Activated gamma-delta T cell (primary cell): ENCODE results near the gene ACSM3.
A peak's percentile ranks its signal among the peaks of the same experiment; 100 is the strongest.

ENCODE experiments used
- DNase-seq: peaks from one replicate; lab custom pipeline; 2025; lab: John Stamatoyannopoulos, UW

ACSM3 gene

GRCh38 chr16:20806168-20807050 is 42.6 kb downstream of the ACSM3 start, which contains the start of the genes ERI2 and REXO5:
Gene ERI2 (minus strand): TSS chr16:20806472. CDS start chr16:20806430, 42 bp downstream.
Gene REXO5 (plus strand): TSS chr16:20806527. CDS start chr16:20806954, 427 bp downstream.
- peak; percentile 30 for DNase-seq

GRCh38 chr16:20807862-20808261 is 44.0 kb downstream of the ACSM3 start:
- no peak for DNase-seq

GRCh38 chr16:20811889-20812439 is 48.1 kb downstream of the ACSM3 start:
- DNase-seq, result no peak

GRCh38 chr16:20812510-20812909 is 48.7 kb downstream of the ACSM3 start:
- DNase-seq, result no peak

- DNase-seq, result no peak
These were observed 51.0 kb downstream of the ACSM3 start for GRCh38 chr16:20814784-20815183.

- no peak for DNase-seq
These were observed 55.2 kb downstream of the ACSM3 start for GRCh38 chr16:20818929-20819585.

GRCh38 chr16:20821682-20822081 is 57.9 kb downstream of the ACSM3 start:
- DNase-seq, result no peak

GRCh38 chr16:20822521-20823325 is 58.9 kb downstream of the ACSM3 start:
- DNase-seq, result no peak

- no peak for DNase-seq
These were observed 62.3 kb downstream of the ACSM3 start for GRCh38 chr16:20826039-20826566.

- no peak for DNase-seq
These were observed 65.7 kb downstream of the ACSM3 start for GRCh38 chr16:20829536-20829935.

- DNase-seq, result no peak
These were observed 66.6 kb downstream of the ACSM3 start for GRCh38 chr16:20830372-20830771.

GRCh38 chr16:20833086-20833485 is 69.3 kb downstream of the ACSM3 start:
- no peak for DNase-seq

GRCh38 chr16:20838240-20838639 is 74.4 kb downstream of the ACSM3 start:
- DNase-seq, result no peak

- DNase-seq, result no peak
These were observed 75.7 kb downstream of the ACSM3 start for GRCh38 chr16:20839504-20839903.

- no peak for DNase-seq
These were observed 80.2 kb downstream of the ACSM3 start for GRCh38 chr16:20844054-20844453.

- DNase-seq, result no peak
These were observed 80.8 kb downstream of the ACSM3 start for GRCh38 chr16:20844588-20844987.

- no peak for DNase-seq
These were observed 82.2 kb downstream of the ACSM3 start for GRCh38 chr16:20846030-20846429.

- no peak for DNase-seq
These were observed 82.7 kb downstream of the ACSM3 start for GRCh38 chr16:20846551-20846950.
